Measurements from ENCODE around the gene RIPOR1. TPM values are rescaled to one million over a fixed set of nuclear protein-coding genes. Genes with fewer than 3 reads are reported as not detected.

RIPOR1 gene
- total and polyA plus RNA-seq, 2 experiments from 2014 or later, result 7.6 to 22.4 TPM

DNA sequence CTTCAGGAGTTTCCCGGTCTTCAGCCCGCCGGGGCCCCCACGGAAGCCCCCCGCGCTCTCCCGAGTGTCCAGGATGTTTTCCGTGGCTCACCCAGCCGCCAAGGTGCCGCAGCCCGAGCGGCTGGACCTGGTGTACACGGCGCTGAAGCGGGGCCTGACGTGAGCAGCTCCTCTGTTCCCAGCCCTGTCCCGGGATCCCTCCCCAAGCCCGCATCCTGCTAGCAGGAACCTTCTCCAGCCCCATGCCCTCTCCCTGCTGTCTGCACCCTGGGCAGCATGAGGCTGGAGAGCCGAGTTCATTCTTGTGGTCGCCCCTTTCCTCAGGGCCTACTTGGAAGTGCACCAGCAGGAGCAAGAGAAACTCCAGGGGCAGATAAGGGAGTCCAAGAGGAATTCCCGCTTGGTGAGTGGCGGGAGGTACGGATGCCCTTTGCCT, 10.1 kb downstream of the RIPOR1 start (continued):
- TF ChIP-seq, protein P1, sequence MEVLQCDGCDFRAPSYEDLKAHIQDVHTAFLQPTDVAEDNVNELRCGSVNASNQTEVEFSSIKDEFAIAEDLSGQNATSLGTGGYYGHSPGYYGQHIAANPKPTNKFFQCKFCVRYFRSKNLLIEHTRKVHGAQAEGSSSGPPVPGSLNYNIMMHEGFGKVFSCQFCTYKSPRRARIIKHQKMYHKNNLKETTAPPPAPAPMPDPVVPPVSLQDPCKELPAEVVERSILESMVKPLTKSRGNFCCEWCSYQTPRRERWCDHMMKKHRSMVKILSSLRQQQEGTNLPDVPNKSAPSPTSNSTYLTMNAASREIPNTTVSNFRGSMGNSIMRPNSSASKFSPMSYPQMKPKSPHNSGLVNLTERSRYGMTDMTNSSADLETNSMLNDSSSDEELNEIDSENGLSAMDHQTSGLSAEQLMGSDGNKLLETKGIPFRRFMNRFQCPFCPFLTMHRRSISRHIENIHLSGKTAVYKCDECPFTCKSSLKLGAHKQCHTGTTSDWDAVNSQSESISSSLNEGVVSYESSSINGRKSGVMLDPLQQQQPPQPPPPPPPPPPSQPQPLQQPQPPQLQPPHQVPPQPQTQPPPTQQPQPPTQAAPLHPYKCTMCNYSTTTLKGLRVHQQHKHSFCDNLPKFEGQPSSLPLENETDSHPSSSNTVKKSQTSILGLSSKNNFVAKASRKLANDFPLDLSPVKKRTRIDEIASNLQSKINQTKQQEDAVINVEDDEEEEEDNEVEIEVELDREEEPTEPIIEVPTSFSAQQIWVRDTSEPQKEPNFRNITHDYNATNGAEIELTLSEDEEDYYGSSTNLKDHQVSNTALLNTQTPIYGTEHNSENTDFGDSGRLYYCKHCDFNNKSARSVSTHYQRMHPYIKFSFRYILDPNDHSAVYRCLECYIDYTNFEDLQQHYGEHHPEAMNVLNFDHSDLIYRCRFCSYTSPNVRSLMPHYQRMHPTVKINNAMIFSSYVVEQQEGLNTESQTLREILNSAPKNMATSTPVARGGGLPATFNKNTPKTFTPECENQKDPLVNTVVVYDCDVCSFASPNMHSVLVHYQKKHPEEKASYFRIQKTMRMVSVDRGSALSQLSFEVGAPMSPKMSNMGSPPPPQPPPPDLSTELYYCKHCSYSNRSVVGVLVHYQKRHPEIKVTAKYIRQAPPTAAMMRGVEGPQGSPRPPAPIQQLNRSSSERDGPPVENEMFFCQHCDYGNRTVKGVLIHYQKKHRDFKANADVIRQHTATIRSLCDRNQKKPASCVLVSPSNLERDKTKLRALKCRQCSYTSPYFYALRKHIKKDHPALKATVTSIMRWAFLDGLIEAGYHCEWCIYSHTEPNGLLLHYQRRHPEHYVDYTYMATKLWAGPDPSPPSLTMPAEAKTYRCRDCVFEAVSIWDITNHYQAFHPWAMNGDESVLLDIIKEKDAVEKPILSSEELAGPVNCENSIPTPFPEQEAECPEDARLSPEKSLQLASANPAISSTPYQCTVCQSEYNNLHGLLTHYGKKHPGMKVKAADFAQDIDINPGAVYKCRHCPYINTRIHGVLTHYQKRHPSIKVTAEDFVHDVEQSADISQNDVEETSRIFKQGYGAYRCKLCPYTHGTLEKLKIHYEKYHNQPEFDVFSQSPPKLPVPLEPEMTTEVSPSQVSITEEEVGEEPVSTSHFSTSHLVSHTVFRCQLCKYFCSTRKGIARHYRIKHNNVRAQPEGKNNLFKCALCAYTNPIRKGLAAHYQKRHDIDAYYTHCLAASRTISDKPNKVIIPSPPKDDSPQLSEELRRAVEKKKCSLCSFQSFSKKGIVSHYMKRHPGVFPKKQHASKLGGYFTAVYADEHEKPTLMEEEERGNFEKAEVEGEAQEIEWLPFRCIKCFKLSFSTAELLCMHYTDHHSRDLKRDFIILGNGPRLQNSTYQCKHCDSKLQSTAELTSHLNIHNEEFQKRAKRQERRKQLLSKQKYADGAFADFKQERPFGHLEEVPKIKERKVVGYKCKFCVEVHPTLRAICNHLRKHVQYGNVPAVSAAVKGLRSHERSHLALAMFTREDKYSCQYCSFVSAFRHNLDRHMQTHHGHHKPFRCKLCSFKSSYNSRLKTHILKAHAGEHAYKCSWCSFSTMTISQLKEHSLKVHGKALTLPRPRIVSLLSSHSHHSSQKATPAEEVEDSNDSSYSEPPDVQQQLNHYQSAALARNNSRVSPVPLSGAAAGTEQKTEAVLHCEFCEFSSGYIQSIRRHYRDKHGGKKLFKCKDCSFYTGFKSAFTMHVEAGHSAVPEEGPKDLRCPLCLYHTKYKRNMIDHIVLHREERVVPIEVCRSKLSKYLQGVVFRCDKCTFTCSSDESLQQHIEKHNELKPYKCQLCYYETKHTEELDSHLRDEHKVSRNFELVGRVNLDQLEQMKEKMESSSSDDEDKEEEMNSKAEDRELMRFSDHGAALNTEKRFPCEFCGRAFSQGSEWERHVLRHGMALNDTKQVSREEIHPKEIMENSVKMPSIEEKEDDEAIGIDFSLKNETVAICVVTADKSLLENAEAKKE (CRISPR knock-in tag; IDR thresholded peaks at IDR 0.05), result no peak
- TF ChIP-seq, protein P2, sequence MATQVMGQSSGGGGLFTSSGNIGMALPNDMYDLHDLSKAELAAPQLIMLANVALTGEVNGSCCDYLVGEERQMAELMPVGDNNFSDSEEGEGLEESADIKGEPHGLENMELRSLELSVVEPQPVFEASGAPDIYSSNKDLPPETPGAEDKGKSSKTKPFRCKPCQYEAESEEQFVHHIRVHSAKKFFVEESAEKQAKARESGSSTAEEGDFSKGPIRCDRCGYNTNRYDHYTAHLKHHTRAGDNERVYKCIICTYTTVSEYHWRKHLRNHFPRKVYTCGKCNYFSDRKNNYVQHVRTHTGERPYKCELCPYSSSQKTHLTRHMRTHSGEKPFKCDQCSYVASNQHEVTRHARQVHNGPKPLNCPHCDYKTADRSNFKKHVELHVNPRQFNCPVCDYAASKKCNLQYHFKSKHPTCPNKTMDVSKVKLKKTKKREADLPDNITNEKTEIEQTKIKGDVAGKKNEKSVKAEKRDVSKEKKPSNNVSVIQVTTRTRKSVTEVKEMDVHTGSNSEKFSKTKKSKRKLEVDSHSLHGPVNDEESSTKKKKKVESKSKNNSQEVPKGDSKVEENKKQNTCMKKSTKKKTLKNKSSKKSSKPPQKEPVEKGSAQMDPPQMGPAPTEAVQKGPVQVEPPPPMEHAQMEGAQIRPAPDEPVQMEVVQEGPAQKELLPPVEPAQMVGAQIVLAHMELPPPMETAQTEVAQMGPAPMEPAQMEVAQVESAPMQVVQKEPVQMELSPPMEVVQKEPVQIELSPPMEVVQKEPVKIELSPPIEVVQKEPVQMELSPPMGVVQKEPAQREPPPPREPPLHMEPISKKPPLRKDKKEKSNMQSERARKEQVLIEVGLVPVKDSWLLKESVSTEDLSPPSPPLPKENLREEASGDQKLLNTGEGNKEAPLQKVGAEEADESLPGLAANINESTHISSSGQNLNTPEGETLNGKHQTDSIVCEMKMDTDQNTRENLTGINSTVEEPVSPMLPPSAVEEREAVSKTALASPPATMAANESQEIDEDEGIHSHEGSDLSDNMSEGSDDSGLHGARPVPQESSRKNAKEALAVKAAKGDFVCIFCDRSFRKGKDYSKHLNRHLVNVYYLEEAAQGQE (IDR thresholded peaks at IDR 0.05; ENCODE audit: unreplicated experiment), result no peak
- no peak for TF ChIP-seq EZH2 (IDR thresholded peaks at IDR 0.05; ENCODE audit: low read depth, unreplicated experiment)
- TF ChIP-seq, protein P3, sequence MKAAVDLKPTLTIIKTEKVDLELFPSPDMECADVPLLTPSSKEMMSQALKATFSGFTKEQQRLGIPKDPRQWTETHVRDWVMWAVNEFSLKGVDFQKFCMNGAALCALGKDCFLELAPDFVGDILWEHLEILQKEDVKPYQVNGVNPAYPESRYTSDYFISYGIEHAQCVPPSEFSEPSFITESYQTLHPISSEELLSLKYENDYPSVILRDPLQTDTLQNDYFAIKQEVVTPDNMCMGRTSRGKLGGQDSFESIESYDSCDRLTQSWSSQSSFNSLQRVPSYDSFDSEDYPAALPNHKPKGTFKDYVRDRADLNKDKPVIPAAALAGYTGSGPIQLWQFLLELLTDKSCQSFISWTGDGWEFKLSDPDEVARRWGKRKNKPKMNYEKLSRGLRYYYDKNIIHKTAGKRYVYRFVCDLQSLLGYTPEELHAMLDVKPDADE (IDR thresholded peaks at IDR 0.05), result no peak
- no peak for TF ChIP-seq POLR2AphosphoS5 (IDR thresholded peaks at IDR 0.05; ENCODE audit: low read depth)
- TF ChIP-seq, protein P4, sequence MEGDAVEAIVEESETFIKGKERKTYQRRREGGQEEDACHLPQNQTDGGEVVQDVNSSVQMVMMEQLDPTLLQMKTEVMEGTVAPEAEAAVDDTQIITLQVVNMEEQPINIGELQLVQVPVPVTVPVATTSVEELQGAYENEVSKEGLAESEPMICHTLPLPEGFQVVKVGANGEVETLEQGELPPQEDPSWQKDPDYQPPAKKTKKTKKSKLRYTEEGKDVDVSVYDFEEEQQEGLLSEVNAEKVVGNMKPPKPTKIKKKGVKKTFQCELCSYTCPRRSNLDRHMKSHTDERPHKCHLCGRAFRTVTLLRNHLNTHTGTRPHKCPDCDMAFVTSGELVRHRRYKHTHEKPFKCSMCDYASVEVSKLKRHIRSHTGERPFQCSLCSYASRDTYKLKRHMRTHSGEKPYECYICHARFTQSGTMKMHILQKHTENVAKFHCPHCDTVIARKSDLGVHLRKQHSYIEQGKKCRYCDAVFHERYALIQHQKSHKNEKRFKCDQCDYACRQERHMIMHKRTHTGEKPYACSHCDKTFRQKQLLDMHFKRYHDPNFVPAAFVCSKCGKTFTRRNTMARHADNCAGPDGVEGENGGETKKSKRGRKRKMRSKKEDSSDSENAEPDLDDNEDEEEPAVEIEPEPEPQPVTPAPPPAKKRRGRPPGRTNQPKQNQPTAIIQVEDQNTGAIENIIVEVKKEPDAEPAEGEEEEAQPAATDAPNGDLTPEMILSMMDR (conservative IDR thresholded peaks at IDR 0.05; ENCODE audit: low read depth in 2 of 2), result no peak
- TF ChIP-seq NANOG (IDR thresholded peaks at IDR 0.05; ENCODE audit: borderline replicate concordance), result no peak
- TF ChIP-seq JUNB (IDR thresholded peaks at IDR 0.05; ENCODE audit: unreplicated experiment), result no peak
- TF ChIP-seq STAT1 (IDR thresholded peaks at IDR 0.05; ENCODE audit: unreplicated experiment), result no peak
- TF ChIP-seq EZH2phosphoT487 (IDR thresholded peaks at IDR 0.05; ENCODE audit: unreplicated experiment), result no peak

Data from GM23338 (cell line).